PFSK-1 (cell line): ENCODE measurements around the gene HOXD12.

ENCODE experiments used
- POLR2AphosphoS5 ChIP-seq: IDR thresholded peaks from 2 replicates; pipeline ENCODE4 v1.6.1; 2012; ENCODE audit warnings: low read depth, mild to moderate bottlenecking, control low read depth, low read length, moderate library complexity
- SIN3A ChIP-seq: IDR thresholded peaks from 2 replicates; pipeline ENCODE4 v1.6.1; 2012; ENCODE audit warnings: mild to moderate bottlenecking, low read length, moderate library complexity, borderline replicate concordance; ENCODE audit not compliant: insufficient read depth
- TAF1 ChIP-seq: IDR thresholded peaks from 2 replicates; pipeline ENCODE4 v1.6.1; 2012; ENCODE audit warnings: low read length, control low read depth, borderline replicate concordance; ENCODE audit not compliant: insufficient read depth

GRCh38 chr2:176129813-176130146, 30.2 kb downstream of the HOXD12 start:
- TF ChIP-seq POLR2AphosphoS5 (no peak), TAF1 (no peak), SIN3A (no peak)
